ENCODE results near the gene EPS15. TPM values are rescaled to one million over a fixed set of nuclear protein-coding genes. Genes with fewer than 3 reads are reported as not detected.
"Not testable (repeated sequence)": the region's sequence is repeated elsewhere in the genome, so short reads cannot be mapped to it uniquely, and the experiment has no call there.

EPS15 gene
- total RNA-seq, 1 donor from 2014 or later, result 42.0 TPM

- Histone ChIP-seq H3K36me3 (no peaks in the 10 kb centered on the region), H3K27me3 (no peaks in the 10 kb centered on the region), H2AFZ (replicated peaks) (no peak overlapping the region), H3K79me2 (ENCODE audit: low read depth) (no peaks in the 10 kb centered on the region), H3K9ac (no peak overlapping the region), H3K4me3 (no peak overlapping the region), H3K4me2 (no peak overlapping the region), H3K4me1 (no peaks in the 10 kb centered on the region), H4K20me1 (ENCODE audit: low read depth) (no peaks in the 10 kb centered on the region), H3F3A (ENCODE audit: low read depth) (no peaks in the 10 kb centered on the region), H3K27ac (no peak overlapping the region), H3K9me3 (ENCODE audit: low read depth) (no peaks in the 10 kb centered on the region)
- Mint-ChIP-seq H3K9me3 (no peaks in the 10 kb centered on the region), H3K27ac (no peak overlapping the region), H3K27me3 (ENCODE audit: insufficient read depth, low read depth) (no peaks in the 10 kb centered on the region), H3K36me3 (peaks cover 3% of the 10 kb centered on the region), H3K4me3 (no peak overlapping the region), H3K4me1 (peaks cover 3% of the 10 kb centered on the region)
- TF ChIP-seq EZH2 (IDR thresholded peaks at IDR 0.05), result no peak
- no peak for TF ChIP-seq EZH2phosphoT487 (IDR thresholded peaks at IDR 0.05)
- no peak for TF ChIP-seq CTCF (IDR thresholded peaks at IDR 0.05)
- no peak for DNase-seq (ENCODE audit: low spot score)
These were observed 54.2 kb downstream of the EPS15 start for GRCh38 chr1:51464828-51465227.

GRCh38 chr1:51463561-51463960, 55.5 kb downstream of the EPS15 start:
- no peak overlapping the region for H3K4me2 ChIP-seq
- H4K20me1 ChIP-seq (ENCODE audit: low read depth), result no peaks in the 10 kb centered on the region
- no peaks in the 10 kb centered on the region for H3K79me2 ChIP-seq (ENCODE audit: low read depth)
- TF ChIP-seq EZH2phosphoT487 (IDR thresholded peaks at IDR 0.05) (no peak), EZH2 (IDR thresholded peaks at IDR 0.05) (no peak), CTCF (IDR thresholded peaks at IDR 0.05) (no peak)
- Mint-ChIP-seq H3K4me3 (no peak overlapping the region), H3K27me3 (ENCODE audit: insufficient read depth, low read depth) (no peaks in the 10 kb centered on the region), H3K9me3 (no peaks in the 10 kb centered on the region), H3K27ac (no peak overlapping the region), H3K36me3 (peaks cover 9% of the 10 kb centered on the region), H3K4me1 (peaks cover 3% of the 10 kb centered on the region)
- no peak overlapping the region for H3K27ac ChIP-seq
- no peak overlapping the region for H3K9ac ChIP-seq
- no peaks in the 10 kb centered on the region for H3K9me3 ChIP-seq (ENCODE audit: low read depth)
- H3F3A ChIP-seq (ENCODE audit: low read depth), result no peaks in the 10 kb centered on the region
- no peaks in the 10 kb centered on the region for H3K36me3 ChIP-seq
- H3K4me3 ChIP-seq, result no peak overlapping the region
- no peaks in the 10 kb centered on the region for H3K27me3 ChIP-seq
- no peaks in the 10 kb centered on the region for H3K4me1 ChIP-seq
- DNase-seq (ENCODE audit: low spot score), result no peak
- no peak overlapping the region for H2AFZ ChIP-seq (replicated peaks)

- H3K27me3 Mint-ChIP-seq (ENCODE audit: insufficient read depth, low read depth); H4K20me1 ChIP-seq (ENCODE audit: low read depth); H3K27me3 ChIP-seq; H2AFZ ChIP-seq (replicated peaks); H3K79me2 ChIP-seq (ENCODE audit: low read depth); H3K9me3 Mint-ChIP-seq; H3K27ac Mint-ChIP-seq; H3F3A ChIP-seq (ENCODE audit: low read depth); H3K4me3 ChIP-seq; H3K4me3 Mint-ChIP-seq; H3K36me3 ChIP-seq; H3K4me2 ChIP-seq; H3K4me1 Mint-ChIP-seq; H3K9ac ChIP-seq; H3K27ac ChIP-seq; H3K4me1 ChIP-seq; DNase-seq (ENCODE audit: low spot score); H3K9me3 ChIP-seq (ENCODE audit: low read depth): not testable (repeated sequence)
- H3K36me3 Mint-ChIP-seq, result peaks cover 11% of the 10 kb centered on the region
These were observed 56.8 kb downstream of the EPS15 start for GRCh38 chr1:51462289-51462688.

- Histone ChIP-seq H3K27ac (no peak overlapping the region), H2AFZ (replicated peaks) (no peak overlapping the region), H3K4me2 (no peak overlapping the region), H3K4me1 (no peaks in the 10 kb centered on the region), H3K79me2 (ENCODE audit: low read depth) (no peaks in the 10 kb centered on the region), H3K9me3 (ENCODE audit: low read depth) (no peaks in the 10 kb centered on the region), H3K9ac (no peak overlapping the region), H3K36me3 (no peaks in the 10 kb centered on the region), H4K20me1 (ENCODE audit: low read depth) (no peaks in the 10 kb centered on the region), H3K4me3 (no peak overlapping the region), H3K27me3 (no peaks in the 10 kb centered on the region), H3F3A (ENCODE audit: low read depth) (no peaks in the 10 kb centered on the region)
- H3K4me3 Mint-ChIP-seq, result no peak overlapping the region
- H3K27me3 Mint-ChIP-seq (ENCODE audit: insufficient read depth, low read depth), result no peaks in the 10 kb centered on the region
- TF ChIP-seq EZH2phosphoT487 (IDR thresholded peaks at IDR 0.05) (no peak), EZH2 (IDR thresholded peaks at IDR 0.05) (no peak), CTCF (IDR thresholded peaks at IDR 0.05) (no peak)
- no peak overlapping the region for H3K27ac Mint-ChIP-seq
- peaks cover 5% of the 10 kb centered on the region for H3K4me1 Mint-ChIP-seq
- DNase-seq (ENCODE audit: low spot score), result no peak
- H3K9me3 Mint-ChIP-seq, result no peaks in the 10 kb centered on the region
- H3K36me3 Mint-ChIP-seq, result peaks cover 8% of the 10 kb centered on the region
These were observed 64.5 kb downstream of the EPS15 start for GRCh38 chr1:51454554-51454953.

Measured in neural progenitor cell (in vitro differentiated cells).